RWPE2 (cell line): ENCODE measurements around the gene MAP2K1.

Experiments used
- ATAC-seq: fragments of 200-7000 bp; cut with Tn5 transposase; 3 replicates; pipeline ENCODE4 v1.9.1; 2021; ENCODE audit warnings: low read depth
- DNase-seq: peaks from one replicate; pipeline ENCODE4 v3.0.0-alpha.2; 2020; ENCODE audit warnings: low spot score
- H3K27ac ChIP-seq: fragments of 450-650 bp; 2 replicates; pipeline ENCODE4 v1.5.1; 2017; ENCODE audit warnings: mild to moderate bottlenecking; ENCODE audit not compliant: poor library complexity, severe bottlenecking
- H3K27me3 ChIP-seq: fragments of 250-450 bp; sonication (Bioruptor Pico); 2 replicates; pipeline ENCODE4 v1.5.1; 2021; ENCODE audit warnings: mild to moderate bottlenecking, moderate library complexity; ENCODE audit not compliant: insufficient read depth, poor library complexity, severe bottlenecking
- H3K36me3 ChIP-seq: fragments of 250-450 bp; sonication (Bioruptor Pico); 2 replicates; pipeline ENCODE4 v1.5.1; 2020; ENCODE audit warnings: low read depth, mild to moderate bottlenecking, moderate library complexity
- H3K4me1 ChIP-seq: fragments of 250-450 bp; sonication (Bioruptor Pico); 2 replicates; pipeline ENCODE4 v1.5.1; 2021; ENCODE audit warnings: mild to moderate bottlenecking, moderate library complexity; ENCODE audit not compliant: insufficient read depth, poor library complexity, severe bottlenecking
- H3K4me3 ChIP-seq: fragments of 250-450 bp; sonication (Bioruptor Pico); 2 replicates; pipeline ENCODE4 v1.5.1; 2021; ENCODE audit warnings: mild to moderate bottlenecking, moderate library complexity; ENCODE audit not compliant: severe bottlenecking
- H3K9me3 ChIP-seq: fragments of 250-450 bp; sonication (Bioruptor Pico); 2 replicates; pipeline ENCODE4 v1.5.1; 2021; ENCODE audit warnings: mild to moderate bottlenecking, moderate library complexity; ENCODE audit not compliant: severe bottlenecking
- TF ChIP-seq, protein P1 (sequence below): fragments of 450-650 bp; IDR thresholded peaks from one replicate; pipeline ENCODE4 v1.5.1; 2017; ENCODE audit warnings: mild to moderate bottlenecking, moderate library complexity; ENCODE audit not compliant: poor library complexity, severe bottlenecking

MAP2K1 gene

DNA sequence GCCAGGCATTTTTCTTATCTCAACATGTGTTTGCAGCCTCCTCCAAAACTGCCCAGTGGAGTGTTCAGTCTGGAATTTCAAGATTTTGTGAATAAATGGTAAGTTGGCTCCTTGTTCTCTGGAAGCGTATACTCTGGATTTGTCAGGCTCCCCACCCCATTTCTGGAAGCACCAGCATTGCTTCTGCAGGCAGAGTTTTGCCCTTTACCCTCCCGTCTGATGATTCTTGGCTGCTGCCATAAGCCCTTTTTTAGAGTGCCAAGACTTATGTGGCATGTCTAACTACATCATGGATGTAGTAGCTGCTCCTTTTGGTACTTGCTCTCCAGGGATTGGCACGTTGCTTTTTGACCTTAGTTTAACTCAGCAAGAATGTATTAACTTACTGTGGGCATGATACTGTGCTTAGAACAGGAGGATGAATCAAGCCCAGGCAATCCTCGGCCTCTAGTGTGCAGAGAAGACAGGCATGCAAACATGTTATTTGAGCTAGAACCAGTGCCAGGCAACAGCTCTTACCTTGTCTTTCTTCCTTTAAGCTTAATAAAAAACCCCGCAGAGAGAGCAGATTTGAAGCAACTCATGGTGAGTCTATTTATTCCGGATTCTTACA lies 102.6 kb downstream of the MAP2K1 start:
- no peaks in the 10 kb centered on the region for H3K27me3 ChIP-seq
- no peak overlapping the region for H3K27ac ChIP-seq
- DNase-seq (no peak), ATAC-seq (no peak)
- no peak overlapping the region for H3K4me3 ChIP-seq
- no peaks in the 10 kb centered on the region for H3K4me1 ChIP-seq
- H3K9me3 ChIP-seq, result no peaks in the 10 kb centered on the region
- TF ChIP-seq, protein P1, sequence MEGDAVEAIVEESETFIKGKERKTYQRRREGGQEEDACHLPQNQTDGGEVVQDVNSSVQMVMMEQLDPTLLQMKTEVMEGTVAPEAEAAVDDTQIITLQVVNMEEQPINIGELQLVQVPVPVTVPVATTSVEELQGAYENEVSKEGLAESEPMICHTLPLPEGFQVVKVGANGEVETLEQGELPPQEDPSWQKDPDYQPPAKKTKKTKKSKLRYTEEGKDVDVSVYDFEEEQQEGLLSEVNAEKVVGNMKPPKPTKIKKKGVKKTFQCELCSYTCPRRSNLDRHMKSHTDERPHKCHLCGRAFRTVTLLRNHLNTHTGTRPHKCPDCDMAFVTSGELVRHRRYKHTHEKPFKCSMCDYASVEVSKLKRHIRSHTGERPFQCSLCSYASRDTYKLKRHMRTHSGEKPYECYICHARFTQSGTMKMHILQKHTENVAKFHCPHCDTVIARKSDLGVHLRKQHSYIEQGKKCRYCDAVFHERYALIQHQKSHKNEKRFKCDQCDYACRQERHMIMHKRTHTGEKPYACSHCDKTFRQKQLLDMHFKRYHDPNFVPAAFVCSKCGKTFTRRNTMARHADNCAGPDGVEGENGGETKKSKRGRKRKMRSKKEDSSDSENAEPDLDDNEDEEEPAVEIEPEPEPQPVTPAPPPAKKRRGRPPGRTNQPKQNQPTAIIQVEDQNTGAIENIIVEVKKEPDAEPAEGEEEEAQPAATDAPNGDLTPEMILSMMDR, result no peak
- H3K36me3 ChIP-seq, result peaks cover 100% of the 10 kb centered on the region

DNA sequence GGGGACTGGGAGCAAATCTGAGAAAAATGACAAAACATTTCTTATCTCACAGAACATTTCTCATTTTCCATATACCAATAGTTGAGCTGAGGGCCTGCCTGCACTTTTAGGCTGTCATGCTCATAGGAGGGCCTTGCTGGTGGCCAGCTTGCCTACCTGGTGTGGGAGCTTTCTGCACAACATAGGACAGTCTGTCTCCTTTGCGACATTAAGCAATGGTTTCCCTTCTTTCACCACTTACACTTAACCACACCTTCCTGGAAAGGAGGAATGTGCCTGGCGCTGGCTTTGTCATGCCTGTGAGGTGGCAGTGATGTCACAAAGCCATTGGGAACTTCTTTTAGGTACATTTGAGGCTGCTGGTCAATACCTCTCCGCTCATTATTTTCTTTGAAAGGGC lies 105.1 kb downstream of the MAP2K1 start:
- Histone ChIP-seq H3K4me3 (no peak overlapping the region), H3K36me3 (peaks cover 93% of the 10 kb centered on the region), H3K27me3 (no peaks in the 10 kb centered on the region), H3K9me3 (no peaks in the 10 kb centered on the region), H3K27ac (no peak overlapping the region), H3K4me1 (no peaks in the 10 kb centered on the region)
- DNase-seq, result peak; percentile 42
- ATAC-seq, result no peak
- TF ChIP-seq, protein P1, result no peak

DNA sequence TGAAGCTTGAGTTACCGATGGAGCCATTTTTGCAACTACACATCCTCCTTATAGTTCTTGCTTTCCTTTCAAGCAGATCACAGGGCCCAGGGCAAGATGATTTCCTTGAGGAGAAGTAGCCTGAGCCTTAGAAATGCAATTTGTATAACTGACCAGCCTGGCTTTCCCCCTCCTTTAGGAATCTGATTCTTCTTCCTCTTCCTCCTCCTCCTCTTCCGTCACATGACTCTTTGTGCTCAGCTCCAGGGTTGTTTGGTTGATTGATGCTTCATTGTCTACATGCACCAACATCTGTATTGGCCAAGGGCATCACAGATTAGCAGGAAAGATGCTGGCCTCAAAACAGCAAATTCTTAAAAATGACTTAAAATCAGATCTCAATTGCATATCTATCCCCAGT lies 107.5 kb downstream of the MAP2K1 start:
- no peak overlapping the region for H3K4me3 ChIP-seq
- H3K36me3 ChIP-seq, result peaks cover 82% of the 10 kb centered on the region
- no peaks in the 10 kb centered on the region for H3K9me3 ChIP-seq
- ATAC-seq (no peak), DNase-seq (no peak)
- no peak overlapping the region for H3K27ac ChIP-seq
- TF ChIP-seq, protein P1, result no peak
- H3K27me3 ChIP-seq, result no peaks in the 10 kb centered on the region
- H3K4me1 ChIP-seq, result no peaks in the 10 kb centered on the region

DNA sequence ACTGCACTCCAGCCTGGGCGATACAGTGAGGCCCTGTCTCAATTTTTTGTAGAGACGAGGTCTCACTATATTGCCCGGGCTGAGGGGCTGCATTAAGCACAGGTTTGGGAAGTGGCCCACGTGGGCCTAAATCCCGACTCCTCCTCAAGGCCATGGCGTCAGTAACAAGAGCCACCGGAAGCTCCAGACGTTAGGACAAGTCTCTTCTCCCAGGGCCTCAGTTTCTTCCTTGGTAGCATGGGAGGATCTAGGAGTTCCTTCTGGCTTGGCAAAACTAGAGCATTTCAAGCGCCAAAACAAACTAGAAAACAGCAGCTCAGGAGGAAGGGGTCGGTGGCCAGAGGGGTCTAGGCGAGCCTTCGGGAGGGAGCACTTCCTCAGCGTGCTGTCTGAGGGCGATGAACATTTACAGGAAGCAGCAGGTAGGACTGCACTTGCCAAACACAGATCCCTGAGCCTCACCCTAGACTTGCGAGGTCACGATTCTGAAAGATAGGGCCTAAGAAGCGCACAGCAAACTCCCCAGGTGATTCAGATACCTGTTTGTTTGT lies 110.3 kb downstream of the MAP2K1 start:
- peak overlapping the region; percentile 57 for H3K4me3 ChIP-seq
- ATAC-seq (peak; percentile 15), DNase-seq (peak; percentile 45)
- TF ChIP-seq, protein P1, result no peak
- H3K27me3 ChIP-seq, result no peaks in the 10 kb centered on the region
- H3K36me3 ChIP-seq, result peaks cover 82% of the 10 kb centered on the region
- H3K27ac ChIP-seq, result peak overlapping the region; percentile 87
- H3K9me3 ChIP-seq, result no peaks in the 10 kb centered on the region
- H3K4me1 ChIP-seq, result peaks cover 3% of the 10 kb centered on the region
